Choroid plexus epithelial cell (primary cell): ENCODE data around the gene MAEL.

Experiments
- DNase-seq: peaks from one replicate; pipeline ENCODE4 v3.0.0-alpha.2; 2010; ENCODE audit warnings: low read depth
- H3K4me3 ChIP-seq: 2 replicates; pipeline ENCODE4 v1.5.1; 2011; ENCODE audit warnings: low read depth, mild to moderate bottlenecking, control low read depth, low read length, moderate library complexity
- CTCF ChIP-seq: conservative IDR thresholded peaks from 2 replicates; pipeline ENCODE4 v1.5.1; 2011; ENCODE audit warnings: low read depth, mild to moderate bottlenecking, control low read depth, inconsistent platforms, low read length, moderate library complexity

The MAEL gene

DNA sequence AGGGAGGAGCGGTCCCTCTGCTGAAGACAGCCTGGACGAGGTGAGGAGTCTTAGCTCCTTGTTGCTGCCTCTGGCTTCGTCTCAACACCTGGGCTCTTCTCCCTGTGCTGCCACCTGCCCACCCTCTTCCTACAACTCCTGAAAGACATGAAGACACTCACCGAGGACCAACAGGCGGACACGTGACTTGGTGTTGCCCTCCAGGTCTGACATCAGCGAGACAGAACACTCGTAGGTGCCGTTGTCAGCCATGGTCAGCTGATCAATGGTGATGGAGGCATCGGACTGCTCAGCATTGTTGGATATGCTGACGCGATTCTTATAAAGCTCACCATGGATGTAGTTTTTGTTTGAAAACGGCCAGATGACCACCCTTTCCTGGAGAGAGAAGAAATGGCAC, 79.7 kb downstream of the MAEL start:
- no peak overlapping the region for H3K4me3 ChIP-seq
- no peak for DNase-seq
- no peak for TF ChIP-seq CTCF

GRCh38 chr1:167071286-167071685, 82.2 kb downstream of the MAEL start:
- DNase-seq = no peak
- no peak overlapping the region for H3K4me3 ChIP-seq
- no peak for TF ChIP-seq CTCF
